Astrocyte of the cerebellum (primary cell): Measurements from ENCODE around the gene DMXL1.

Experiments used
- DNase-seq: peaks from one replicate; pipeline ENCODE4 v3.0.0-alpha.2; 2011; ENCODE audit warnings: low read depth
- H3K4me3 ChIP-seq: 2 replicates; pipeline ENCODE4 v1.5.1; 2011; ENCODE audit warnings: mild to moderate bottlenecking, low read depth, low read length, moderate library complexity
- CTCF ChIP-seq: IDR thresholded peaks from 2 replicates; pipeline ENCODE4 v1.5.1; 2012; ENCODE audit warnings: low read length, low read depth, moderate library complexity, mild to moderate bottlenecking; ENCODE audit errors: missing control alignments
- in situ Hi-C: cut with HindIII; loops from 2 replicates; pipeline ENCODE4 v1.10.0; 2017; ENCODE audit warnings: low sequenced_read_pairs

DMXL1 gene

DNA sequence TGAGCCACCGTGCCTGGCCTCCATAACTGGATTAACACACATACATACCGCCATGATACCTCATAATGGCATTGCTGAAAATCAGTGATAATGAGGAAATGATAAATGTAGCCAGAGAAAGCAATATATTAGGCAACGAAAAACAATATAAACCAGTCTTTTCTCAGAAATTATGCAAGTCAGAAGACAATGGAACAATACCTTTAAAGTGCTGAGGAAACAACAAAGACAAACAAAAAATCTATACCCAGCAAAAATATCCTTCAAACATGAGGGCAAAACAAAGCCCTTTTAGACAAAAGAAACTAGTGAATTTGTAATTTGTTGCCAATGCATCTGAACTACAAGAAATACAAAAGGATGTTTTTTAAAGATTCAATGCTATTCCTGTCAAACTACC, 186.7 kb downstream of the DMXL1 start:
- H3K4me3 ChIP-seq: no peak overlapping the region
- no peak for DNase-seq
- TF ChIP-seq CTCF: no peak
- in situ Hi-C loops: no loop called here

- DNase-seq: no peak
- in situ Hi-C loops: no loop called here
- no peak overlapping the region for H3K4me3 ChIP-seq
- TF ChIP-seq CTCF: no peak
Measured at GRCh38 chr5:119263639-119264038, 192.8 kb downstream of the DMXL1 start.

GRCh38 chr5:119264186-119264585, 193.3 kb downstream of the DMXL1 start:
- no peak for TF ChIP-seq CTCF
- DNase-seq: no peak

DNA sequence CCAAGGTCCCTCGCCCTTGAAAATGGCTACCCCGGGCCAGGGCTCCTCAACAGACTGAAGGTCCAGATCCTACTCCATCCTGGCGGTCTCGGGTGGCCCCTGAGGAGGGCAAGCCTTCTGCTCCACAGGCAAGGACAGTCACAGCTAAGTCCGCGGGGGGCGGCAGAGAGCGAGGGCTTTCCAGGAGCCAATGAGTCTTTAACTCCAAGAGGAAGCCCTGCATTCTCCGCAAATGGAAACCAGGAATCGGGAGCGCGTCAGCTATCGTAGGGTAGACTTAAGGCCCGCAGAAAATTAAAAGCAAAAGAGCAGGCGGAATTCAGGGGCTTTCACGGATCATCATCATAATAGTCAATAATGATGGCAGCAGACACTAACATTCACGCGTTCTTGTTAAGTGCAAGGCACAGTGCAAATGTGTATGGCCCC, 197.1 kb downstream of the DMXL1 start:
- in situ Hi-C loops: no loop called here
- peak; percentile 75 for TF ChIP-seq CTCF
- DNase-seq: peak; percentile 91
- H3K4me3 ChIP-seq: peak overlapping the region; percentile 58

More at GRCh38 chr5:119264186-119264585, 193.3 kb downstream of the DMXL1 start:
- in situ Hi-C loops: no loop called here
- no peak overlapping the region for H3K4me3 ChIP-seq

DNA sequence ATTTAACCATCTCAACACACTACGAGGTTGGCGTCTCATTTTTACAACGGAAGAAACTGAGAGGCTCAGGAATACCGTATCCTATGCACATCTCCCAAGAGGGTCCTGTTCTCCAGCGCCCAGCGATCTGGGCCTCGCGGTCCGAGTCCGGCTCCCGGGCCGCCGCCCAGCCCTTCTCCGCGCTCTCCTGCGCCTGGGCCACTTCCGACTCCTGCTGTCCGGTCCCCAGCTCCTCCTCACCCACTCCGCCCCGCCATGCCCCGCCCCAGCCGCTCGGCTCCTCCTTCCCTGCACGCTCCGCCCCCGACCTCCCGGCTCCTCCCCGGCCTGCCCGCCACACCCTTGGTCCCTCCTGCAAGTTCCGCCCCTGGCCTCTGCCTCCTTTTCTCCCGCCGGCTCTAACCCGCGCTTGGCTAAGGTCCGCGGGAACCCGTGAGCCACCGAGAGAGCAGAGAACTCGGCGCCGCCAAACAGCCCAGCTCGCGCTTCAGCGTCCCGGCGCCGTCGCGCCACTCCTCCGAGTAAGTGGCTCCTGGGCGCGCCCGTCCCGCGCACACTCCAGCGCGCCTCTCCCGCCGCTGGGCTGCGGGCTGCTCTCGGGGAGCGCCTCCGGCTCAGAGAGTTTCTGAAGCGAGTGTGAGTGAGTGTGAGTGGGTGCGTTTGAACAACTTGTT, 197.6 kb downstream of the DMXL1 start:
- peak overlapping the region; percentile 58 for H3K4me3 ChIP-seq
- no peak for TF ChIP-seq CTCF
- DNase-seq: peak; percentile 71
- in situ Hi-C loops: no loop called here

DNA sequence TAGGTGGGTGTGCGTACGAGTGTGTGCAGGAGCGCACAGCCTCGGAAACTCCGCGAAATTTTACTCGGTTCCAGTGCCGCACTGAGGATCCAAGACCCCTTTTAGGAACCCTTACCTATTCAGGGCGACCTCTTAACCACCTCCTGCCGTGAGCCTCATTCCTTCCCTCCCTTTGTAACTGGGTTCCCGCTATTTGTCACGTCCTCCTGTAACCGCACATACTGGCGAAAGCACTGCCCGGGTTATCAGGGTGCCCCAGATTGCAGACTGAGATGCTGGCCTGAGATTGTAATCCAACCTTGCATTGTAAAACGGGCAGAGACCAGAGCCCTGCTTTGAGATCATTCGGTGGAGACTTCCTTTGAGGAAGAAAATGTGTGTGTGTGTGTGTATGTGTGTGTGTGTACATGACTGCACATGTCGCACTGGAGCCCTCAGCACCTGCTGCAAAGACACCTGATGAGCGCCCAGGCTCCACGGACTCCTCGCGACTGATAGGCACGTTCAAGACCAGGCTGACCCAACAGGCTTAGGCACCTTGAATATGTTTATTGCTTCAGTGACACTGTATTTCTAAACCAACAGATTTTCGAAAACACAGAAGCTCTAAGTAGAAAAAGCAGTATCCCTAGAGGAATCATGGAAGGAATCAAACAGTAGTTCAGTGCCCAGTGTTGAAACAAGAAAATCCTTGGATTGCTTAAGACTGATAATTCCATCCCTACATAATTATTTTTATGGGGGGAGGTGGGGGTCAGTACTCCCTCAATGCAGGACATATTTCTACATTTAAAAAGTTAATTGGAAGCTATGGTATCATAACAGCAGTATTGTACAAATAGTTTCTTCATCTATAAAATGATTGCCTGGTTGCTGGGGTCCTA, 198.4 kb downstream of the DMXL1 start:
- DNase-seq: no peak
- peak overlapping the region; percentile 58 for H3K4me3 ChIP-seq
- in situ Hi-C loops: no loop called here
- TF ChIP-seq CTCF: no peak
